Stimulated activated CD4-positive, alpha-beta T cell treated with anti-CD3 and anti-CD28 coated beads, Interleukin-15, amount 100 ng/mL, for 48 hours (primary cell): ENCODE results near the gene TAF12.
A peak's percentile ranks its signal among the peaks of the same experiment; 100 is the strongest.
"Not testable (repeated sequence)": the region's sequence is repeated elsewhere in the genome, so short reads cannot be mapped to it uniquely, and the experiment has no call there.

Source experiments
- DNase-seq, 2 donors: peaks; one replicate each; pipeline ENCODE4 v3.0.0-alpha.2; 2020; ENCODE audit warnings: low read depth in 2 of 2

The TAF12 gene

DNA sequence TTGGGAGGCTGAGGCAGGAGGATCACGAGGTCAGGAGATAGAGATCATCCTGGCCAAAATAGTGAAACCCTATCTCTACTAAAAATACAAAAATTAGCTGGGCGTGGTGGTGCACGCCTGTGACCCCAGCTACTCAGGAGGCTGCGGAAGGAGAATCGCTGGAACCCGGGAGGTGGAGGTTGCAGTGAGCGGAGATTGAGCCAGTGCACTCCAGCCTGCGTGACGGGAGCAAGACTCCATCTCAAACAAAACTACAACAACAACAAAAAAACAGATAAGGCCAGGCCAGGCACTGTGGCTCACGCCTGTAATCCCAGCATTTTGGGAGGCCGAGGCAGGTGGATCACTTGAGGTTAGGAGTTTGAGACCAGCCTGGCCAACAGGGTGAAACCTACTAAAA is 2.5 kb upstream of the TAF12 start:
- not testable (repeated sequence) for DNase-seq

GRCh38 chr1:28644494-28644893 is 1.6 kb upstream of the TAF12 start:
- DNase-seq = no peak

- no peak for DNase-seq
These were observed 616 bp downstream of the TAF12 start for GRCh38 chr1:28642056-28642846.

DNA sequence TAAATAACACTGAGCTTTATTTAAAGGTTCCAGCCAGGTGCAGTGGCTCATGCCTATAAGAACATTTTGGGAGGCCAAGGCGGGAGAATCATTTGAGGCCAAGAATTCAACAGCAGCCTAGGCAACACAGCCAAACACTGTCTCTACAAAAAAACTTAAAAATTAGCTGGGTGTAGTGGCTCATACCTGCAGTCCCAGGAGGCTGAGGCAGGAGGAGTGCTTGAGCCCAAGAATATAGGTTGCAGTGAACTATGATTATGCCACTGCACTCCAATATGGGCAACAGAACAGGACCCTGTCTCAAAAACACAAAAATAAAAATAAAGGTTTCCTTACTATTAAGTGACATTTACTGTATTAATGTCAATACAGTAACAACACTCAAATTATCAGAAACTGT is 2.1 kb downstream of the TAF12 start:
- no peak for DNase-seq

GRCh38 chr1:28632560-28632959 is 10.3 kb downstream of the TAF12 start:
- no peak for DNase-seq

DNA sequence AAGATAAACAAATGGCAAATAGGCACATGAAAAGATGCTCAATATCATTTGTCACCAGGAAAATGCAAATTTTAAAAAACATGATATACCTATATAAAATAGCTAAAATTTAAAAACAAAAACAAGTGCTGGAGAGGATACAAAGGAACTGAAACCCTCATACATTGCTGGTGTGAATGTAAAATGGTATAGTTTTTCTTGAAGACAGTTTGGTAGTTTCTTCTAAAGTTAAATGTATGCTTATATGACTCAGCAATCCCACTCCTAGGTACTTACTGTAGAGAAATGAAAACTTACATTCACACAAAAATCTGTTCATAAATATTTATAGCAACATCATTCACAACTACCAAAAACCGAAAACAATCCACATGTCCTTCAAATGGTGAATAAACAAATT is 11.2 kb downstream of the TAF12 start:
- no peak for DNase-seq

DNA sequence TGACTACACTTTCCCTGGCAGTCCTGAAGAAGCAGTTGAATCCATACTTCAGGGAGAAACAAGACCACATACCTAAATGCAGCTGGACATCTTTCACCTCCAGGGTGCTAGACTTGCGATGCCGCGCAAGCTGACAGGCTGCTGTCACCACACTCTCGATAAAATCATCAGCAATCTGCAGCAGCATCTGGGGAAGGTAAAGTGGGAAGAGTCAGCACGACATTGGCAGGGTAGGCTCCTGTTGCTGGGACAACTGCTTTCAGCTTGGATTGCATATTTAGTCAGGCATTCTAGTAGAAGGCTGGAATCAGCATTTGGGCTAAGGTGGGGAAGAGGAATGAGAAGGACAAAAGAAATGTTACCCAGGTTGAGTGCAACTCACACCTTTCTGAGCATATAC is 29.7 kb downstream of the TAF12 start:
- DNase-seq = no peak

- no peak for DNase-seq
These were observed 36.1 kb downstream of the TAF12 start for GRCh38 chr1:28606771-28607170.

GRCh38 chr1:28604962-28605361 is 37.9 kb downstream of the TAF12 start:
- no peak for DNase-seq

GRCh38 chr1:28604411-28604810 is 38.5 kb downstream of the TAF12 start:
- no peak for DNase-seq

DNA sequence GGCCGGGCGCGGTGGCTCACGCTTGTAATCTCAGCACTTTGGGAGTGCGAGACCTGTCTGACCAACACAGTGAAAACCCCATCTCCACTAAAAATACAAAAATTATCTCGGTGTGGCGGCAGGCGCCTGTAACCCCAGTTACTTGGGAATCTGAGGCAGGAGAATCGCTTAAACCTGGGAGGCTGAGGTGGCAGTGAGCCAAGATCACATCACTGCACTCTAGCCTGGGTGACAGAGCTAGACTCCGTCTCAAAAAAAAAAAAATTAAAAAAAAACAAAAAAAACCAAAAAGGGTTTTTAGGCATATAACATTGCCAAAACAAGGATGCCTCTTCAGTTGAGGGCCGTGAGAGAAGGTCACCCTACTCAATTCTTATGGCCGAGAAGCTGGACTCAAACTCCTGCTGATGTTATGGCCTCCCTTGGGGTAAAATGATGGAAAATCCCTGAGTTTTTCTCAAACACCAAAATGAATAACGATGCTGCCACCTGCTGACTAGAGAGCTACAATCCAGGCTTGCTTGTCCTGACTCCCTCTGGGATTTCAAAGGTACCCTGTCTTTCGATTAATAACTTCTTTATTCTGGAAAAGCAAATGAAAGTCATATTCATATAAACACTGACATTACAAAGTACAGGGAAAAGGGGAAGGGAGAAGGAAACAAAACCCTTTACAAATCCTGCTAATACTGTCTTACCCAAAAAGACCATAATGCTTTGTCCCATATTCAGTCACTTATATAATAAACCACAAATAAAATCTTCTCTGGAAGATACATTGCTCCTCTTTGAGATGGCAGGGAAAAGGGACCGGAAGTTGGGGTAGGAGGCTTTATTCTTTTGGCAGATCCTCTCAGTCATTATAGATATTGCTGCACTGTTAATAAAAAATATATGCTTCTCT is 40.1 kb downstream of the TAF12 start:
- no peak for DNase-seq

DNA sequence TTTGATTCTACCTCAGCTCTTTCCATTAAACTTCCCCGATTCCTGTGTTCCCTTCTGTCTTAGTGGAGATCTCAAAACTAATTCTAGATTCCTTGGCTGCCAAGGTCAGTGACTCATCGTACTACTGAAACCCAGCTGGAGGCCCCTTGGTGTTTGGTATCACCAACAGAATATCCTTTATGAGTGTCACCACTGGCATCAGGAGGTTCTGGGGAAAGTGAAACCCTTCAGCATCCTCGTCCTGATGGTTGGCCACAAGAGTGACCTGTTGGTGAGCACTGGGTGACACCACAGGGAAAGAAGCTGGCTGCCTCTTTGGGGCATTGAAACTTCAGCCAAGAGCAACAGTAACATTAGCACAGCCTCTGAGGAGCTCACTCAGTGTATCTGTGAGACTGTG is 41.2 kb downstream of the TAF12 start:
- peak in 1 of 2 donors; percentile 23 for DNase-seq

DNA sequence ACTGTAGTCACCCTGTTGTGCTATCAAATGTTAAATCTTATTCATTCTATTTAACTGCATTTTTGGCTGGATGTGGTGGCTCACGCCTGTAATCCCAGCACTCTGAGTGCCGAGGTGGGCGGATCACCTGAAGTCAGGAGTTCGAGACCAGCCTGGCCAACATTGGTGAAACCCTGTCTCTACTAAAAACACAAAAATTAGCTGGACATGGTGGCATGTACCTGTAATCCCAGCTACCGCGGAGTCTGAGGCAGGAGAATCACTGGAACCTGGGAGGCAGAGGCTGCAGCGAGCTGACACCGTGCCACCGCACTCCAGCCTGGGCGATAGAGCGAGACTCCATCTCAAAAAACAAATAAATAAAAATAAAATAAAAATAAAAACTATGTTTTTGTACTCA is 46.6 kb downstream of the TAF12 start:
- DNase-seq = not testable (repeated sequence)

DNA sequence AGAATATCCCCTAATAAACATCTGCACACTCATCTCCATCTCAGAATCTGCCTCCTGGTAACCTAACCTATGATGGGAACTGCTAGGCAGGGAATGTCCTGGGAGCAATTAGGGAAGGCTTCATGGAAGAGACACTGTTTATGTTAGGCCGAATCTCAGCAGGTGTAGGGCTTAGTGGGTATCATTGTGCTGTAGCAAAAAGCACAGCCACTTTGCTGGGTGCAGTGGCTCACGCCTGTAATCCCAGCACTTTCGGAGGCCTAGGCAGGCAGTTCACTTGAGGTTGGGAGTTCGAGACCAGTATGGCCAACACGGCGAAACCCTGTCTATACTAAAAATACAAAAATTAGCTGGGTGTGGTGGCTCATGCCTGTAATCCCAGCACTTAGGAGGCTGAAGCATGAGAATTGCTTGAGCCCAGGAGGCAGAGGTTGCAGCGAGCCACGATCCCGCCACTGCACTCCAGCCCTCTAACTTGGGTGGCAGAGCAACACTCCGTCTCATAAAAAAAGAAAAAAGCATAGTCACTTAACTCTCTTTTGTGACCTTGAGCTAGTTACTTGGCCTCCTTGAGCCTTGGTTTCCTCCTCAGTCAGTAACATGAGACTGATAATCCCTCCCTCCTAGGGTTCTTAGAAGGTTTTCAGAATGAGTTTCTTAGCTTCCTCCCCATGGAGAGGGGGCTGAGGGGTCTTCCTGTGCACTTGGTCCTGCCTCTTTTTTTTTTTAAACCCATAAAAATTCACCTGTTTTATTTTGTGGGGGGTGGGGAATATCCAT is 47.3 kb downstream of the TAF12 start:
- DNase-seq = no peak

- not testable (repeated sequence) for DNase-seq
These were observed 48.0 kb downstream of the TAF12 start for GRCh38 chr1:28594686-28595411.

GRCh38 chr1:28593988-28594356 is 48.9 kb downstream of the TAF12 start:
- DNase-seq = not testable (repeated sequence)

- no peak for DNase-seq
These were observed 50.4 kb downstream of the TAF12 start for GRCh38 chr1:28592321-28593071.

GRCh38 chr1:28591708-28592320 is 51.1 kb downstream of the TAF12 start, which contains the start of gene RAB42:
Gene RAB42, plus strand, starts transcription at chr1:28592265. Its CDS starts 247 bp downstream, at chr1:28592512.
- DNase-seq = no peak

DNA sequence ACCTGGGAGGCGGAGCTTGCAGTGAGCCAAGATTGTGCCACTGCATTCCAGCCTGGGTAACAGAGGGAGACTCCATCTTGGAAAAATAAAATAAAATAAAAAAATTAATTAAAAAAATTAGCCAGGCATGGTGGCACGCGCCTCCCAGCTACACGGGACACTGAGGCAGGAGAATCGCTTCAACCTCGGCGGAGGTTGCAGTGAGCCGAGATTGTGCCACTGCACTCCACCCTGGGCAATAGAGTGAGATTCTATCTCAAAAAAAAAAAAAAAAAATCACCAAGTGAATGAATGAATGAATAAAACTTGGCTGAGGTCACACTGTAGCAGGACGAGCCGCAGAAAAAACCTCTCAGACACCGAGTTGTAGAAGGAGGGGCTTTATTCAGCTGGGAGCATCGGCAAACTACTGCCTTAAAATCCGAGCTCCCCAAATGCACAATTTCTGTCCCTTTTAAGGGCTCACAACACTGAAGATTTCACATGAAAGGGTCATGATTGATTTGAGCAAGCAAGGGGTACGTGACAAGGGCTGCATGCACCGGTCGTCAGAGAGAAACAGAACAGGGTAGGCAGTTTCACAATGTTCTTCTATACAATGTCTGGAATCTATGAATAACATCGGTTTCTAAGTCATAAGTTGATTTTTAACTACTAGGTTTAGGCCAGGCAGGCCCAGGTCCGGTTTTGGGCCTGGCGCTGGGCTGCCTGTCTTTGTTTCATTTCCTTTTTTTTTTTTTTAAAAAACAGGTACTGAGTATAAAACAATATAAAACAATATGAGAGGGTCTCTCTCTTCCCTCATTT is 56.1 kb downstream of the TAF12 start:
- not testable (repeated sequence) for DNase-seq
